CD14-positive monocyte (primary cell): ENCODE data around the gene EXOSC5. TPM values are rescaled to one million over a fixed set of nuclear protein-coding genes. Genes with fewer than 3 reads are reported as not detected.

Experiments used
- DNase-seq, 3 donors: peaks; one replicate each; pipeline ENCODE4 v3.0.0-alpha.2; 2011 to 2022
- H2AFZ ChIP-seq: 2 replicates; pipeline ENCODE4 v1.6.0; 2012; ENCODE audit warnings: mild to moderate bottlenecking, low read depth, low read length, inconsistent platforms; ENCODE audit not compliant: insufficient read depth, poor library complexity, severe bottlenecking
- H3K27ac ChIP-seq, 2 donors: 1 replicate in 1 of 2; 2 replicates in 1 of 2; pipeline ENCODE4 v1.5.1; 2012 to 2013; ENCODE audit warnings: low read length in 2 of 2, control low read depth in 1 of 2, inconsistent platforms in 1 of 2, low read depth in 1 of 2, mild to moderate bottlenecking in 1 of 2
- H3K27me3 ChIP-seq, 2 donors: one replicate each; pipeline versions ENCODE4 v1.6.0 to v1.6.1; 2011 to 2013; ENCODE audit warnings: low read length in 2 of 2; ENCODE audit not compliant: control insufficient read depth in 2 of 2, insufficient read depth in 2 of 2
- H3K36me3 ChIP-seq, 2 donors: replicated peaks in 1 of 2; 1 replicate in 1 of 2; 2 replicates in 1 of 2; pipeline versions ENCODE4 v1.5.1 to v1.6.1; 2012 to 2013; ENCODE audit warnings: low read length in 2 of 2, control low read depth in 1 of 2, inconsistent platforms in 1 of 2, mild to moderate bottlenecking in 1 of 2; ENCODE audit not compliant: insufficient read depth in 2 of 2, control insufficient read depth in 1 of 2
- H3K4me1 ChIP-seq, 2 donors: 1 replicate in 1 of 2; 2 replicates in 1 of 2; pipeline versions ENCODE4 v1.5.1 to v1.6.1; 2012 to 2013; ENCODE audit warnings: low read length in 2 of 2, control low read depth in 1 of 2, inconsistent platforms in 1 of 2, mild to moderate bottlenecking in 1 of 2, moderate library complexity in 1 of 2; ENCODE audit not compliant: insufficient read depth in 2 of 2, control insufficient read depth in 1 of 2
- H3K4me2 ChIP-seq: replicated peaks from 2 replicates; pipeline ENCODE3; 2012; ENCODE audit warnings: low read length, moderate library complexity, mild to moderate bottlenecking; ENCODE audit not compliant: poor library complexity, severe bottlenecking; ENCODE audit errors: extremely low read depth
- H3K4me3 ChIP-seq, 3 experiments: fragments of 200-600 bp in 1 of 3; sonication (generic) in 1 of 3; replicated peaks in 1 of 3; 1 replicate in 2 of 3; 2 replicates in 1 of 3; pipeline ENCODE4 v1.5.1; 2011 to 2013; ENCODE audit warnings: low read length in 3 of 3, mild to moderate bottlenecking in 3 of 3, control low read depth in 2 of 3, low read depth in 2 of 3, inconsistent platforms in 1 of 3, moderate library complexity in 1 of 3
- H3K79me2 ChIP-seq: 2 replicates; pipeline ENCODE4 v1.6.0; 2012; ENCODE audit warnings: mild to moderate bottlenecking, control low read depth, inconsistent platforms, low read length, moderate library complexity; ENCODE audit not compliant: insufficient read depth
- H3K9ac ChIP-seq: 2 replicates; pipeline ENCODE4 v1.6.0; 2017; ENCODE audit warnings: low read length, mild to moderate bottlenecking; ENCODE audit not compliant: insufficient read depth, poor library complexity, severe bottlenecking
- H3K9me3 ChIP-seq, 2 donors: replicated peaks in 1 of 2; 1 replicate in 1 of 2; 2 replicates in 1 of 2; pipeline versions ENCODE4 v1.5.1 to v1.6.1; 2012 to 2013; ENCODE audit warnings: low read length in 2 of 2, control low read depth in 1 of 2; ENCODE audit not compliant: control insufficient read depth in 1 of 2, insufficient read depth in 1 of 2
- H4K20me1 ChIP-seq: 2 replicates; pipeline ENCODE4 v1.6.0; 2012; ENCODE audit warnings: mild to moderate bottlenecking, low read length, control low read depth, moderate library complexity; ENCODE audit not compliant: insufficient read depth
- H3K27ac Mint-ChIP-seq, 7 donors: one replicate each; pipeline ENCODE4 v1.8.0; 2020; ENCODE audit warnings: mild to moderate bottlenecking in 7 of 7, mixed read lengths in 7 of 7, moderate library complexity in 6 of 7, inconsistent platforms in 2 of 7
- H3K27me3 Mint-ChIP-seq, 3 donors: one replicate each; pipeline ENCODE4 v1.8.0; 2021 to 2022; ENCODE audit warnings: low read depth in 3 of 3, mild to moderate bottlenecking in 3 of 3, mixed read lengths in 3 of 3, moderate library complexity in 3 of 3, inconsistent platforms in 1 of 3
- H3K36me3 Mint-ChIP-seq, 2 donors: one replicate each; pipeline ENCODE4 v1.8.0; 2020; ENCODE audit warnings: mixed read lengths in 2 of 2, inconsistent platforms in 1 of 2, mild to moderate bottlenecking in 1 of 2
- H3K4me1 Mint-ChIP-seq: one replicate; pipeline ENCODE4 v1.8.0; 2020; ENCODE audit warnings: mild to moderate bottlenecking, mixed read lengths
- H3K4me3 Mint-ChIP-seq, 2 donors: one replicate each; pipeline ENCODE4 v1.8.0; 2020; ENCODE audit warnings: mild to moderate bottlenecking in 2 of 2, mixed read lengths in 2 of 2, moderate library complexity in 1 of 2
- H3K9me3 Mint-ChIP-seq, 7 donors: one replicate each; pipeline ENCODE4 v1.8.0; 2020 to 2022; ENCODE audit warnings: mixed read lengths in 7 of 7, mild to moderate bottlenecking in 6 of 7, moderate library complexity in 6 of 7, inconsistent platforms in 2 of 7
- CTCF ChIP-seq: fragments of 200-600 bp; IDR thresholded peaks from one replicate; pipeline ENCODE4 v1.8.0; 2022; ENCODE audit warnings: antibody characterized with exemption, mild to moderate bottlenecking
- whole genome bisulfite sequencing: methylation state at CpG from one replicate; pipeline ENCODE4 v1.1.5; 2013; ENCODE audit warnings: missing lambda C conversion rate; ENCODE audit not compliant: insufficient coverage; 5-methylcytosine and 5-hydroxymethylcytosine counted together
- intact Hi-C, 2 donors: fragments of 100-400 bp; cut with micrococcal nuclease; formaldehyde crosslinking; loops; one replicate each; pipeline versions ENCODE4 v1.15.0 to v1.15.1; 2023
- polyA plus RNA-seq, 3 donors: library from polyadenylated mRNA; depleted of rRNA in 1 of 3; unstranded in 2 of 3; stranded (reverse) in 1 of 3; fragments of 300-500 nt in 2 of 3; fragments of >200 nt in 1 of 3; fragmentation: Illumina TruSeq in 2 of 3; gene quantifications; 1 replicate in 2 of 3; 2 replicates in 1 of 3; pipeline ENCODE4 v1.2.3, GENCODE V29; 2012 to 2021

Gene EXOSC5
- polyA plus RNA-seq, 3 donors: 24.0 to 58.7 (median 40.5) TPM

- H3K27ac ChIP-seq: peak overlapping the region; percentile 56 to 88
- no peaks in the 10 kb centered on the region for H3K27me3 ChIP-seq
- H3K27ac Mint-ChIP-seq: peak overlapping the region; percentile 92 to 98 (median 96)
- peaks cover 58% of the 10 kb centered on the region for H4K20me1 ChIP-seq
- peak; percentile 71 for TF ChIP-seq CTCF
- peaks cover 0 to 2% (median 0%) of the 10 kb centered on the region in 7 donors for H3K9me3 Mint-ChIP-seq
- H3K36me3 Mint-ChIP-seq: peaks cover 21 to 43% of the 10 kb centered on the region in 2 donors
- no peaks in the 10 kb centered on the region for H3K9me3 ChIP-seq
- DNase-seq: peak; percentile 66 to 77 (median 75)
- H3K4me3 ChIP-seq: peak overlapping the region; percentile 89 to 97 (median 95)
- peak overlapping the region; percentile 94 to 100 for H3K4me3 Mint-ChIP-seq
- intact Hi-C loops: loop anchor here (5.0 to 10.0 kb wide), 5 partner anchors 36 to 172 kb away; partner anchors contain the start of genes DMAC2 (in 1 of the 2) and HNRNPUL1 (in 1 of the 2)
- peaks cover 0 to 1% (median 0%) of the 10 kb centered on the region in 3 donors for H3K27me3 Mint-ChIP-seq
- WGBS: under 1% methylated on average over 66 of the region's 71 CpGs
- H3K9ac ChIP-seq: peak overlapping the region; percentile 93
- peaks cover 65% of the 10 kb centered on the region for H3K79me2 ChIP-seq
- H3K4me2 ChIP-seq: peak overlapping the region; percentile 94
- peaks cover 5 to 19% of the 10 kb centered on the region in 2 donors for H3K36me3 ChIP-seq
- H3K4me1 Mint-ChIP-seq: peaks cover 68% of the 10 kb centered on the region
- peak overlapping the region; percentile 34 for H2AFZ ChIP-seq
- H3K4me1 ChIP-seq: peaks cover 62 to 67% of the 10 kb centered on the region in 2 donors
These were observed 44.3 kb downstream of the EXOSC5 start for GRCh38 chr19:41352609-41353465.

DNA sequence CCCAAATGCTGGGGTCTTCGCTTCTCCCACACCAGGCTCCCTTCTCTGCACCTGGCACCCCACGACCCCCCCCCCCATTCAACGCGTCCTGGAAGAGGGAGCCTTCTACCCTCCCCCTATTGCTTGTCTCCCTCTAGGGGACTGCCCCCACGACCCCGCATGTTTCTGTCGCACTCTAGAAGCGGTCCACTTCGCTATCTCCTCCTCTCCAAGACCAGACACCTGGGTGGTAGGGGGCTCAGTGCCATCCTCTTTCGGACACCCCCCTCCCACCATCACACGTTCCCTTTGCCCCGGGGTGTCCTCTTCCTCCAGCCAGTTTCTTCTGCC is 44.9 kb downstream of the EXOSC5 start:
- Histone ChIP-seq H3K4me3 (peak overlapping the region; percentile 89 to 97 (median 95)), H3K4me1 (peaks cover 57 to 61% of the 10 kb centered on the region in 2 donors), H3K36me3 (peaks cover 9 to 25% of the 10 kb centered on the region in 2 donors), H3K4me2 (peak overlapping the region; percentile 94), H3K9me3 (no peaks in the 10 kb centered on the region), H3K27ac (peak overlapping the region; percentile 56 to 88), H3K9ac (peak overlapping the region; percentile 93), H3K27me3 (no peaks in the 10 kb centered on the region), H3K79me2 (peaks cover 71% of the 10 kb centered on the region), H2AFZ (peak overlapping the region; percentile 34), H4K20me1 (peaks cover 64% of the 10 kb centered on the region)
- H3K9me3 Mint-ChIP-seq: peaks cover 0 to 2% (median 0%) of the 10 kb centered on the region in 7 donors
- 0% methylated on average over 8 of the region's 12 CpGs for WGBS
- intact Hi-C loops: loop anchor here (5.0 to 10.0 kb wide), 5 partner anchors 35 to 173 kb away; partner anchors contain the start of genes DMAC2 (in 1 of the 2) and HNRNPUL1 (in 1 of the 2)
- no peak for DNase-seq
- no peak for TF ChIP-seq CTCF
- peaks cover 0 to 1% (median 0%) of the 10 kb centered on the region in 3 donors for H3K27me3 Mint-ChIP-seq
- H3K27ac Mint-ChIP-seq: peak overlapping the region; percentile 92 to 98 (median 96)
- peaks cover 26 to 49% of the 10 kb centered on the region in 2 donors for H3K36me3 Mint-ChIP-seq
- H3K4me3 Mint-ChIP-seq: peak overlapping the region; percentile 94 to 100
- H3K4me1 Mint-ChIP-seq: peaks cover 62% of the 10 kb centered on the region
